Activated naive CD8-positive, alpha-beta T cell treated with anti-CD3 and anti-CD28 coated beads, Interleukin-2, amount 50 U/mL, for 16 hours (primary cell): ENCODE data around the gene PPP2R2C.

Experiments
- DNase-seq: peaks from one replicate; pipeline ENCODE4 v3.0.0-alpha.2; 2020; ENCODE audit warnings: low read depth, low spot score

Gene PPP2R2C

DNA sequence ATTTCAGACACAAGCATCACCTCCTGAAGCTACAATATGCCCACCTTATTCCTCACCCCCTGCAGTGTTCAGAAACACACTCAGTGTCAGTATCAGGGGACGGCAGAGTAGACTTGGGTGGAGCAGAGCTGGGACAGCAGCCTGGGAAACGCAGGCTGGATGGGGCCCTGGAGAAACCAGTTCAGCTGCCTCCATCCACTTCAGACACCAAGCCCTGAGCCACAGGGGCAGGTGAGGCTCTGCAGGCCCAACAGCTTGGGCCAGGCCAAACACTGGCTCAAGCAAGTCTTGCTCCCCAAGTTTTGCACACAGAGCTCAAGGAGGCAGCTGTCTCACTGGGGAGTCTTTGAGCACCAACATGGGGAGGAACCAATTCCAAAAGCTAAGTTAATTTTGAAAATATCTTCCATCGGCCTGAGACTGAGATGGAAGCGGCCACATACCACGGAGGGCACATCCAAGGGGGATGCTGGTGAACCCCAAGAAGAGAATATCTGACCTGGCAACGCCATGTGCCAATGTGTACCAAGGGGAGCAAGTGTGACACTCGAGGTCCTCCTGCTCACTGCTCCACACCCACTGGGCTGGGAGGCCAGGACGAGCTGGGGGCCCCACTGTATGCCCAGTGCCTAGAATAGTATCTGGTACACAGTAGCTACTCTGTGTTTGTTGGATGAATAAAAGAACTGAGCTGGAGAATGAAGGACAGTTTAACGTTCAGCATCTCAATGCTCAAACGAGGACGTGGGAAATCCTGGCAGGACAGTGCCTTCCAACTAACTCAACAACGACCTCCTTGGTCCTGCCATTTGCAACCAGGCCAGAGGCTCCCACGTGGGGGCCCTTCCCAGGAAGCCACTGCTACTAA lies 45.6 kb downstream of the PPP2R2C start:
- DNase-seq = no peak

DNA sequence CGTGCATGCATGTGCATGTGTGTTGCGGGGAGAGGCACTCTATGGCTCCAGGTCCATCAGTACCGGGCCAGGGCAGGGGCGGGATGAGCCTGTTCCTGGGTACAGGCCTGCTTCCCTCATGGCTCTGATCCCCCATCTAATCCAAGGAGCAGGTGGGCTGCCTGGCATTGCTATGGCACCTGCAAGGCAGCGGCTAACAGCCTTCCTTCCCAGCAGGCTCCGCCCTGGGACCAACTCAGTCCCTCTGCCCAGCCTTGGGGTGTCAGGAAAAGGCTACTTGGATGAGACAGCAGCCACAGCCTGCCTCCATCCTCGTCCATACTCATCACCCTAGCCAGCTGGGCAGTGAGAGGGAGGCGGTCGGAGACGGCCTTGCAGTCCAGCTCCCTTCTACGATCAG lies 46.5 kb downstream of the PPP2R2C start:
- no peak for DNase-seq

DNA sequence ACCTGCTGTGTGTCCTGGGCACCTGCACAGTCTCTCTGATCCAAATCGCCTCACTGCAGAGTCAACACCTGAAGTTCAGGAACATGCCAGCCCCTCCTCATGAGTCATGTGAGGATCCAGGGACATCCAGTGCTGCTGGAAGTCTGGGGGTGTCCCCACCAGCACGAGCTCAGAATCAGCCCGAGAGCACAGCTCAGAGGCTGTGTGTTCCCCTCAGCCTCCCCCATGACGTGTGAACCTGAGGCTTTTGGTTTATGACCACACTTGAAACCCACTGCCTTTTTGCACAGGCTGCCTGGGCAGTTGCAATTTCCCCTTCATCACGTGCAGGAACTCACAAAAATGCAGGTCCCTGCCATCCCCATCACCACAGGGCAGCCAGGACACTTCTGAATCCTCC lies 47.1 kb downstream of the PPP2R2C start:
- no peak for DNase-seq

DNA sequence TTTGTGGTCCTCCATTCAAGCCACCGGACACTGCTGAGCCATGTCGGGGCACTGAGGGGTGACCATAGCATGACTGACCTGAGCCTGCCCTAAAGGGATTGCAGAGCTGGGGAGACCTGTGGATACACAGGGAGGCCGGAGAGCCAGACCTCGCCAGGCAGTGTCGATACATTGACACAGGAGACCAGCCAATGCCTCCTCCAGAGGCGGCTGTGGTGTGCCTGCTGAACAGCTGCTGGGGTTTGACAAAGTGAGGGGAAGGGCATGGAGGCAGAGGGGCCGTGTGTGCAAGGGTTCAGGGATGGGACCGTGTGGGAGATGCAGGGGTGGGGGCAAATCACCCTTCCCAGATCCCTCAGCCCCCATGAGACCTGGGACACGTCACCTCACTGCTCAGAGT lies 48.0 kb downstream of the PPP2R2C start:
- no peak for DNase-seq

DNA sequence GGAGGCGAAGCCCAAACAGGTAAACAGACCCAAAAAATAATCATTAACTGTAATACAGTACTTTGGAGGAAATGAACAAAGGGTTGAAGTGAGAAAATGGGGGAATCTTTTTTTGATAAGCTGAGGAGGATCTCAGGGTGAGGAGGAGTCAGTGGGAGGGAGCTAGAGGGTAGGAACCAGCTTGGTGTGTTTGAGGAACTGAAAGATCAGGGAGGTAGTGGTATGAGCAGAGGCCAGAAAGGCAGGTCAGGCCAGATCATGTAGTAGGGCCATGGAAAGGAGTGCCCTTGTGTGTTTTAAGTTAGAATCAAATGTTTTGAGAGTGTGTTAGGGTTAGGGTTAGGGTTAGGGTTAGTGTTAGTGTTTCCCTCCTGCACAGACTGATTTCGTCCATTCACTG lies 48.8 kb downstream of the PPP2R2C start:
- no peak for DNase-seq

DNA sequence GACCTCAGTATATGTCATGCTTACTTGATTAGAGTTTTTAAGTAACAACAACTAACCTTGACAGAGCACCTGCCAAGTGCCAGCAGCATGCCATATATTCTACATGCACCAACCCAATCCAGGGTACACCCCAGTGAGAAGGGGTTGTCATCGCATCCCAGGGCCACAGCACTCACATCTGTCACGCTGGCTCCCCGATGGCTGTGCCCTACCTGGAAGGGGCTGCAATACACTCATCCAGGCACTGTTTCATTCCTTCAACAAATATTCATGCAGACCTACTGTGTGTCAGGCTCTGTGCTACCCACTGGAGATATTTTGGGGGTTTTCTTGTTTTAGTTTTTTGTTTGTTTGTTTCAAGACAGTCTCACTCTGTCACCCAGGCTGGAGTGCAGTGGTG lies 49.5 kb downstream of the PPP2R2C start:
- DNase-seq = no peak

DNA sequence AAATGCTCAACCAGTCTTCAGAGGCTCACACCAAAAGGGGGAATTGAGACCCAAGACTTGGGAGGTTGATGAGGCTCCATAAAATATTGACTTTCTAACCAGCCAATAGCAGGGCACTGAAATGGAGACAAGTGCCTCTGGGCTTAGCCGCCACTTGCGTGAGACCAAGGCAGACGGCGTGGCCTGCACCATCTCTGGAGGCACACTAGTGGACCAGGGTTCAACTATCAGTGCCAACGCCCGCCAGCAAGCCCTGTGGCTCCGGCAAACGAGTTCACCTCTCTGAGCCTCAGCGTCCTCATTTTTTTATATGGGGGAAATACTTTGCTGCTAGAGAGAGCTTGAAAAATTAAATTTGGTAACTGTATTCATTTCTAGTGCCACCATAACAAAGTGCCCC lies 50.3 kb downstream of the PPP2R2C start:
- no peak for DNase-seq

DNA sequence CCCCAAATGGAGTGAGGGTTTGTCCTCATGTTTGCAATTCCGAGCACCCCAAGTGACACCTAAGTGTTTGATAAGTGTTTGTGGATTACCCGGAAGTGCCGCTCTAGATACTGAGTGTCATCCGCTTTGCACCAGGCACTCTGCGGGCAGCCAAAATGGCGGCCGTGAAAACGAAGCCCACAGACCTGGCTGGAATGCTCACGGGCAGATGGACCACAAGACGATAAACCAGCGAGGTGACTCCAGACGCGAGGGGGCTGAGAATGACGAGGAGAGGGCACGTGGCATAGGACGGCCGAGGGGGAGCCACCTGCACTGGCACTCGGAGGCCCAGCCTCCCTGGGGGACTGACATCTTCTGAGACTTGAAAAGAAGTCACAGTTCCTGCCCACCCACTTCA lies 51.0 kb downstream of the PPP2R2C start:
- no peak for DNase-seq

DNA sequence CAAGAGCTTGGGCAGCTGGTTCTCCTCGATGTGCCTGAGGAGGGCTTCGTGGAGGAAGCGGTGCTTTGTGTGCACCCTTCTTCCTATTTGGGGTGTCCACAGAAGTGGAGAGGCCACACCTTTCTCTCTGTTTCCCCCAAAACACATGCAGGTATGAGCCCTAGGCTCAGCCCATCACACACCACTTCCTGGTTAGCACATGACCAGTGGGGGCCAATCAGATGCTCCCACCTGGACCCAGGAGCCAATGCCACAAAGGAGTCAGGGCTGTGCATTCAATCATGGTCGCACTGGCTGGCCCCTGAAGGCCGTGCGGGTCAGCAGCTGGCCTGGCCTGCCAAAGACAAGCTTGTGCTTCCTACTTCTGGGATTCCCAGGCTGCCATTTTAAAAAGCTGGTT lies 51.4 kb downstream of the PPP2R2C start:
- no peak for DNase-seq

DNA sequence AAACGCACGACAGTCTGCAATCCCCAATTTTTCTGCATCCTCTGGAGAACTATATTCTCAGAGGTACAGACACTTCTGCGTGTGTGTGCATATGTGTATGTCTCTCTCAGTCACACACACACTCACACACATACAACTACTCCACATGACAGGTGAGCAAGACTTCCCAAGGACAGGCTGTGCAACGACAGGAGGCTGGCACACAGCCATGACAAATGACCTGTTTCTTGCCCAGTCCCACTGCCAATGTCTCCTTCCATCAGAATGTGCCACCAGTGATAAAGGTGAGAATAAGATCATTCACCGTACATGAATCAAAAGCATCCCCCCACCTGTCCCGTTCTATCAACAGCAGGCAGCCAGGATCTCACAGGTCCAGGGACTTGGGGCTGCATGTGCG lies 52.4 kb downstream of the PPP2R2C start:
- DNase-seq = no peak

DNA sequence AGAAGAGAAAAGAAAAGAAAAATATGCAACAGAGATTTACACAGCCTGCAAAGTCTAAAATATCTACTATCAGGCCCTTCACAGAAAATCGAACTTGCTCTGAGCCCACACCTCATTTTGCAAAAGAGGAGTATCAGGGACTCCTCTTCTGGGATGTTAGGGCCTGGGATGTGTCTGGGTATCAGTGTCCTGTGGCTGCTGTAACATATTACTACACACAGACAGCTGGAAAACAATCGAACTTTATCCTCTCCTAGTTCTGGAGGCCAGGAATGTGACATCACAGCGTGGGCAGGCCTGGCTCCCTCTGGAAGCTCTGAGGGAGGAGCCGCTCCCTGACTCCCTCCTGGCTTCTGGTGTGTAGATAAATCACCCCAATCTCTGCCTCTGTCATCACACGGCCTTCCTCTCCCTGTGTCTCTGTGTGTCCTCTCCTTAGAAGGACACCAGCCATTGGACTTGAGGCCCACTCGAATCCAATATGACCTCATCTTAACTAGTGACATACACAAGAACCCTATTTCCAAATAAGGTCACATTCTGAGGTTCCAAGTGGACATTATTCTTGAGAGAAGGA lies 52.9 kb downstream of the PPP2R2C start:
- no peak for DNase-seq

DNA sequence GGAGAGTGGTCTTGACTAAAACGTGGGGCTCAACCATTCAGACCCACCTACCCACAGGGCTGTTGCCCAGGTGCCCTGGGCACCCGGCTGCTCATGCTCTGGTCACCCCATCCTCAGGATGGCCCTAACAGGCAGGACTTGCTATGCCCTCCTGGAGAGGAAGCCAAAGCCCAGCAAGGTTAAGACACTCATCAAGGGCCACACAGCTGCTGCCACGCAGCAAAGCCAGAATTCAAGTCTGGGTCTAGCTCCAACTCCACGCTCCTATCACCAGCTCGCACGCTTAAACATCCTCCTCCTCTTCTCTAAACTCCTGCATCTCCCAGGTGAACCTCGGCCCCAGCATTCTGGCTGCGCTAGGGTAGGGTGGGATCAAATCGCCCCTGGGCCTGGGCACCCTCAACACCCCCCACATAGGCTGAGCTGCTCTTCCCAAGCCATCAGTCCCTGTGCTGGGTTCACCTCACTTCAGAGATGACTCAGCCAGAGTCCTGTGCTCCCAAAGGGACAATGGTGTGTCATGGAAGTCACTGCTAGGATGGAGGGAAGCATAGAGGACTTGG lies 54.1 kb downstream of the PPP2R2C start:
- DNase-seq = no peak

DNA sequence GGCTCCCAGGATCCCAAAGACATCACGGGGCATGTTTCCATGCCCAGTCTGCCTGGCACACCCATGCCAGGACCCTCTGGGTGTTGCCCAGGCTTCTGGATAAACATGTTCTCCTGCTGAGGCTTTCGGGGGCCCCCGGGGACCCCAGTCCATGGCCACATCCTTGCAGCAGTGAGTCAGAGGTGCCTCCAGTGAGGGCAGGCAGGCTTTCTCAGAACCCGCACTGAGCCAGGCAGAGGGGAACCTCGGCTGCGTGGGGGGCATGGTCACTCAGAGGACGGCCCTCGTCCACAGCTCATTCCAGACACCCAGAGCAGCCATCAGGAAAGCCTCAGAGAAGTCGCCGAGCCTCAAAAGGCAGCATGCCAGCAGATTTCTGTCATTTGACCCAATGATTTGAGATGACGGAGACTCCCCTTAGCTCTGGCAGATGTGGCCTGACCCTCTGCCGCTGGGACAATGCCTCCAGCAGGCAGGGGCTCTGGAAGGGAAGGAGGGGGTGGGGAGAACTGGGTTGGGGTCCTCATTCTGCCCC lies 54.8 kb downstream of the PPP2R2C start:
- DNase-seq = no peak

DNA sequence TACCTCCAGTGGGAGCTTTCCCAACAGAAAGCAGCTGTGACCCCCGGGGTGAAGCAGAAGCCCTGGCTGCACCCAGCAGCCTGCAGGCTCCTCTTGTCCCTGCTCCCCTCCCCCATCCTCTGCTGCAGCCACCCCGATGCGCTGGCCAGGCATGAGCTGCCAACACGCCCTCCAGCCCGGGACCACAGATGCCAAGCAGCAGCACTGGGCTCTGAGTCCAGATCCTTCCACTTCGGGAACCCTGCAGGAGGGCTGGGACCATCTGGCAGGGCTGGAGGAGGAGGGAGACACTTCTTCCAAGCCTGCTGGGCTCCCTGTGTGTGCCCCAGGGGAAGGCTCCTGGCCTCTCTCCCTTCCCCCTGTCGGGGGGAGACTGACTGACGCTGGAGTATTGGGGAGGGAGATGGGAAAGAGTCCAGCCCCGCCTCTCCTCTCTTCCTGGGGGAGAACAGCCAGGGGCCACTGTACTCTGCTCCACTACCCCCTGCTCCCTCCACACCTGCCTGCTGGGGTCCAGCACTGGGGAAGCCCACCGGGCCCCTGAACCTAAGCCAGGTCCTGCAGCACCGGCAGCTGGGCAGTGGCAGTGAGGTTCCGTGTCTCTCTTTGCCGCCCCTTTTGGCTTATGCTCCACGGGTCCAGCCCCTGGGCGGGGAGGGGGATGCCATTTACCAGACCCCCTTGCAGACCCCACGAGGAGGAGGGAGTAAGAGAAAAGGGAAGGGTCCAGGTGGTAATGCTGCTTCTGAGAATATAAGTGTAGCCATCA lies 55.7 kb downstream of the PPP2R2C start:
- no peak for DNase-seq

DNA sequence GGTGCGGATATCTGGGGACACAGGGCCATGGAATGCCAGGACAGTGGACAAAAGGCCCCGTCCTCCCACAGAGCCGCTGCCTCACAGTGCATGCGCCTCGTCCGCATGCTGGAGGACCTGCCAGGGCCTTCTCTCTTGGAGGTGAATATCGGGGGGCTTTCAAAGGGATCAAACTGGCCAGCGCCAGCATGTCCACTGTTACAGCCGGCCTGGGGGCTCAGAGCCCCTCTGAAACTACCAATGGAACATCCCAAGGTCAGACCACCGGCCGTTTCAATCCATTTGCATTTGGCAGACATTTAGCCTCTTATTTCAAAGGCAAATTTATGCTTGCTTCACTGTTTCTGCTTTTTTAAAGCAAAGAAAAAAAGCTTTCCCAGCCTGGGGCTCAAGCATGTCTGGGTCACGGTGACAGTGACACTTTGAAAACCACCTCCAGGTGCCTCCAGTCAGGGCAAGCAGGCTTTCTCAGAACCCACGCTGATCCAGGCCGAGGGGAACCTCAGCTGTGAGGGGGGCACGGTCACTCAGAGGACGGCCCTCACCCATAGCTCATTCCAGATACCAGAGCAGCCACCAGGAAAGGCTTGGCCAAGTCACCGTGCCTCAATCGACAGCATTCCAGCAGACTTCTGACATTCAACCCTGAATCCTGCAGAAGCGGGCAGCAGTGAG lies 57.2 kb downstream of the PPP2R2C start:
- no peak for DNase-seq

DNA sequence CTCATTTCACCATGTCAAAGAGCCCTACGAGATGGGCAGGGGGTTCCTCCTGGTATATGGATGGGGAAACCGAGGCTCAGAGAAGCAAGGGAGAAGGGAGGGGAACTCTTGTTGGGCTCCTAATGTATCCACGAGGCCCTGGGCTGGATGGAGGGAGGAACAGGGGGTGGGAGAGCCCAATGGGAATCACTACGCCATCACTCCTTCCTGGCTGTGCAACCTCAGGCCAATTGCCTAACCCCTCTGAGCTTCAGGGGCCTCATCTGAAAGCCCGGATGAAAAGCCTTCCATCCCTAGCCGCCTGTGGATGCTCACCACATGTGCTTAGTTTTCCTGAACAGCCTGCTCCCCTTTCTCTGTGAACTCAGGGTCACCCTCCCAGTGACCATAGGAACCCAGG lies 57.8 kb downstream of the PPP2R2C start:
- DNase-seq = no peak

DNA sequence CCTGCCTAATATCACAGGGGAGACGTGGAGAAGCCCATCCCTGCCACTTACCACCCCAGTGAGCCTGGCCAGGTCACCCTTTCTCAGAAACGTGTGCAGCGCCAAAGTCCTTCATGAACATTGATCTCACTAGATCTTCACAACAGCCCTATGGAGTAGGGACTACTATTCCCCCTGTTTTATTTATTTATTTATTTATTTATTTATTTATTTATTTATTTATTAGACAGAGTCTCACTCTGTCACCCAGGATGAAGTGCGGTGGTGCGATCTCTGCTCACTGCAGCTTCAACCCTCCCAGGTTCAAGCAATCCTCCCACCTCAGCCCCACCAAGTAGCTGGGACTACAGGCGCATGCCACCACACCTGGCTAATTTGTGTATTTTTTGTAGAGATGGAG lies 61.8 kb downstream of the PPP2R2C start:
- DNase-seq = no peak

DNA sequence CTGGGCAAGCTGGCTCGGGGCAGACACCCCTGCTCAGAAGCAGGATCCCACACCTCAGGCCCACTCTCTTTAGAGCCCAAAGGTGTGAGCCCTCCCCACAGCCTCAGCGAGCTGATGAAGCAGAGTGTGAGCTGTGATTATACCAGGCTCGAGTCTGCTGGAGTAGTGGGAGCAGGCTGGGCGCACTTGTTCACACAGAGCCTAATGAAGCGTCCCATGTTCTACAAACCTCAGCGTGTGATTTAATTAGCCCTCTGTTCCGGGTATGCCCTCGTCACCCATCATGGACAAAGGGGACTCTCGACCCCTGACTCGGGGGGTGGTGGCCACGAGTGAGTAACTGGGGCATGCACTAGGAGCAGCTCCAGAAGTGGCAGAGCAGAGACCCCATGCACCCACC lies 62.3 kb downstream of the PPP2R2C start:
- DNase-seq = no peak

DNA sequence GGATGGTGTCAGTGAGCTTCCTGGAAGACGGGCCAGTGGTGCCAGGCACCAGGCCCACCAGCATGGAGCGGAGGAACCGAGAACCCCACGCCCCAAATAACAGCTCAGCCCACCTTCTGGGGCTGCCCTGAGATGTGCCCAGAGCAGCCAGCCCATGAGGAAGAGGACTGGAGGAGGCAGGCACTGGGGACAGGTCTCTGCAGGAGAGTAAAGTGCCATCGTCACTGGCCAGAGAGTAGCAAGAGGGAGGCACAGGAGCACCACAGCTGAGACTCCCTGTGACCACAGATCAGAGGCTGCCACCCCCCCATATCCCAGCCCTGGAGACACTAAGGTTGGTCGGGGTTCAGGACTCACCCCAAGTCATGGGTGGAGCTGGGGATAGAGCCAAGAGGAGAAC lies 63.0 kb downstream of the PPP2R2C start:
- DNase-seq = no peak

DNA sequence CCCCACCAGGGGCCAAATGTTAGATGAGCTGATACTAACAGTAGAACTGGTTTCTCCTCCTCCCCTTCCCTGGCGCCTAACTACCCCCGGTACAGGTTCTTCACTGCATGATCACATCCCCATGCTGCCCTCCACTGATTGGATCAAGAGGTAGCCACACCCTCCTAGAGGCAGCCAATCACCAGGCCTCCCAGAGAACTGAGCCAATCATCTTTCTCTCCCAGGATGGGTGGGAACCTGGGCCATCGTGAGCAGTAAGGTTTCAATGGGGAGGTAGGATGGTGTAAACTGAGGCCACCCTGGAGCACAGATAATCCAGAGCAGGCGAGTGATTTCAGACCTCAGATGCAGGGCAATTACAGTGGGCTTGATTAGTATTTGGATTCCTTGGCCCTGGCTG lies 64.2 kb downstream of the PPP2R2C start:
- DNase-seq = no peak

DNA sequence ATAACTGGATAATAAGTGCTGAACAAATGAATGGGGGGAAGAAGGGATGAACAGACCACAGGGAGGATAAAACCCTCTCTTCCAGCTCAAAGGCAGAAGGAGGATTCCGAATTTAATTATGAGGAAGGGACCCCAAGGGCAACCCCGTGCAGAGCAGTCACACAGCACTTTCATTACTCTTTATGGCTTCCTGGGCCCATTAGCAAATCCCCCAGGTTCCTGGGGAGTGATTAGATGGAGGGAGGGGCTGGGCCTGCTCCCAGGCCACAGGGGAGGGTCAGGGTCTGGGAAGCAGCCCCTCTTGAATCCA lies 67.1 kb downstream of the PPP2R2C start:
- DNase-seq = no peak
